NCI-H2081 (cell line): ENCODE results near the gene CDK7.

Experiments used
- DNase-seq, 2 experiments: peaks; one replicate each; lab custom pipeline; 2025; lab: John Stamatoyannopoulos, UW

Gene CDK7

GRCh38 chr5:69293882-69294281 is 59.2 kb downstream of the CDK7 start:
- no peak for DNase-seq

- no peak for DNase-seq
Observed at GRCh38 chr5:69295088-69295754, 60.5 kb downstream of the CDK7 start.

DNA sequence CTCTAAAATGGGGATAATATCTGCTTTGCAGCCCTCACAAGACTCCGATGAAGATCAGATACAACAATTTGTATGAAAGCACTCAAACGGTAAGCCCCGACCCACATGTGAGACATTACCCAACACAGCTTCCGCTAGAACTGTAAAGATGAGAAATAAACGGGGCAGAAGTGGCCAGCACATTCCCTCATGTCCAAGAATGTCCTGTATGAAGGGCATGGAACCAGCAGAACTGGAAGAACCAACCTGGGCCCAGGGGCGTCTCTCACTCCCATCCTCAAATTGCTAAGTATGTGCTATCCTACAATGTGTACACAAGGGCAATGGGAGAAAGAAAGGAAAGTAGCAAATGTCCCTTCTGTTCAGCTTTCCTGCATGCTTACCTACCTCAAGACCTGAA is 64.9 kb downstream of the CDK7 start:
- DNase-seq: no peak

DNA sequence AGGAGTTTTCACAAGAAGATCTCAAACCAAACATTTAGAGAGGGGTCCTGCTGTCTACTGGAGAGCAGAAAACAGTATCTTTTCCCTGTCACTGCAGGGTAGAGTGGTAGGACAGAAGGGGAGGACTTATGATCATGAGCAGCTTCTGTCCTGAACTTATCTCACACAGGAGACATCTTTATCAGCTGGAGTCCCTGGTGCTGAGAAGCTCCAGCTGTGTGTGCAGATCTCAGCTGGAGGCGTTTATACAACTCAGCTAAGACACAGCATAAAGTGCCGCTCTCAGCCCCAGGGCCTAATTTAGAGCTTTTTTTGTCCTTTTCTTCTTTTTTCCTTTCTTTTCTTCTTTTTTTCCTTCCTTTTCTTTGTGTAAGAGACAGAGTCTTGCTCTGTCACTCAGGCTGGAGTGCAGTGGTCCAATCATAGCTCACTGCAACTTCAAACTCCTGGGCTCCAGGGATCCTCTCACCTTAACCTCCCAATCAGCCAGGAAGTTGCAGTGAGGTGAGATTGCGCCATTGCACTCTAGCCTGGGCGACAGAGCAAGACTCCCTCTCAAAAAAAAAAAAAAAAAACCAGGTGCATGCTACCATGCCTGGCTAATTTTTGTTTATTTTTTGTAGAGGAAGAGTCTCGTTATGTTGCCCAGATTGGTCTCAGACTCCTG is 66.0 kb downstream of the CDK7 start:
- no peak for DNase-seq

DNA sequence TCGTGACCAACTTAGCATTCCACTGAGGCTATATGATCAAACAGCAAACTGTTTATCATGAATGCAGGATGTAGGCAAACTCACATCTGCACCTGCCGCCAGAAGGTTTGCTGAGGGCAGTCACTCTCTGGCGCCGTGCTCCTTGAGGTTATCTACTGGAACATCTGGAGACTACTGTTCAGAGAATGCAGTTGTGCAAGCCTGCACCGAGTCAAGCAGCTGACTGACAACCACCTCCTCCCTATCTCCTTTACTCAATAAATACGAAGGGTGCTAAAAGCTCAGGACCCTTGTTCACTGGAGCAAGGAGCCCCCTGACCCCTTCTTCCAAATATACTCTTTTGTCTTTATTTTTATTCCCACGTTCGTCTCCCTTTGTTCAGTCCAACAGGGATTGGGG is 70.8 kb downstream of the CDK7 start:
- DNase-seq: no peak

- DNase-seq: no peak
Observed at GRCh38 chr5:69308046-69308553, 73.4 kb downstream of the CDK7 start.

DNA sequence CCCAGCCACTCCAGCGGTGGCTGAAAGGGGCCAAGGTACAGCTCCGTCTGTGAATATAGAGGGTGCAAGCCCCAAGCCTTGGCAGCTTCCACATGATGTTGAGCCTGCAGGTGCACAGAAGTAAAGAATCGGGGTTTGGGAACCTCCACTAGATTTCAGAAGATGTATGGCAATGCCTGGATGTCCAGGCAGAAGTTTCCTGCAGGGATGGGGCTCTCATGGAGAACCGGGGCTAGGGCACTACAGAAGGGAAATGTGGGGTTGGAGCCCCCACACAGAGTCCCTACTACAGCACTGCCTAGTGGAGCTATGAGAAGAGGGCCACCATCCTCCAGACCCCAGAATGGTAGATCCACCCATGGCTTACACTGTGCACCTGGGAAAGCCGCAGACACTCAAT is 74.7 kb downstream of the CDK7 start:
- no peak for DNase-seq

DNA sequence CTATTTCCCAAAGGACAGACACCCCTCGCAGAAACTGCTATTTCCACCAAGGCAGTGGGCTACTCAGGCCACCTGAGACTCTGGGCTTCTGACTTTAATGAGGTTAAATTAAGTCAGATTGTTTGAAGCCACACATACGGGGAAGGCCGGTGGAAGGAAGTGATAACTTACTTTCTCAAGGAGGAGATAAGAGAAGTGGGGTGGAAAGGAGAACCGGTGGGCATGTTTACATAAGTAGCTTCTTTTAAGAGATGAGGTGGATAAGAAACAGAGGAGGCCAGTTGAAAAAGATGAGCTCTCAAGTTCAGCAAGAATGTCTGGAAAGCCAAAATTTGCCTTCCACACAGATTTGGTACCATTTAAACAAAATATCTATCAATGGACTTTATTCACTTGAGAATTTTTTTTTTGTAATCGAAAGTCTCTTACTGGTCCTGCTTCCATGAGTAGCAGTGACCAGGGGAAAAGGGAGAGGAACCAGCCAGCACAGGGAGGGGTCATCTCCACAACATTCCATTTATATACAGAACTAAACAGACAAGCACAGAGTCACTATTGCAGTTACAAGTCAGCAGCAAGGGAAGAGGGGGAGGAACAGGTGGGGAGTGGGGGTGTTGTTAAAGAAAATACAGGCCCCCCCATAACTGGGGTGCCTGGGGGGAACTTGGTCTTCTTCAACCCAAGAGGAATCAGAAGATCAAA is 77.9 kb downstream of the CDK7 start:
- no peak for DNase-seq

DNA sequence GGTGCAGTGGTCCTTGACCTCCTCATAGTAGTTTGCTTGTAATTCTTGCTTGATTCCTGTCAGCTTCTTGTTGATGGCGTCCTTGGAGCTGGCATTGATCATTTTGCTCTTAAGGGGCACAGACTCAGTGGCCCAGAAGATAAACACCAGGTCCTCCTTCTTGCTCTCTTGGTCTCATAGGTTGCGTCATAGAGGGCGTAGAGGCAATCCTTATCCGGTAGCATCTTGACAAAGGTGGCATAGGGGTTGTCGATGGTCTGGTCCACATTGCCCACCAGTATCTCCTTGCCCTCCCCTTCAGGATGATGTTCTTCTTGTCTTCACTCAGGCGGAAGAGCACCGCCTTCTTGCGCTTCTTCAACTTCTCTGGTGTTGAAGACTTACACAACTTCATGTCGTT is 78.7 kb downstream of the CDK7 start:
- no peak for DNase-seq

DNA sequence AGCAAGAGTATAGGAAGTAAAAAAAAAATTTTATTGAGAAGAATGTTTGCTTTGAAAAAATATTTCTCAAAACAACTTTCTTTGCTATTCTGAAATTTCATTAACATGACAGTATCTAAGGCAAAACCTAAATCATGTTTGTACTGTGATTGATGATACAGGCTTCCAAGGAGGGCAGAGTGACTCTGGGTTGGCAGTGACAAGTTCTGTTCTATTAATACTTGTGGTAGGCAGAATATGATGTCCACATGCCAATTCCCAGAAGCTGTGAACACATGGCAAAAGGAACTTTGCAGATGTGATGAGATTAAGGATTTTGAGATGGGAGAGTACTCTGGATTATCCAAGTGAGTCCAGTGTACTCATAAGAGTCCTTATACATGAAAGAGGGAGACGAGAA is 81.3 kb downstream of the CDK7 start:
- no peak for DNase-seq

DNA sequence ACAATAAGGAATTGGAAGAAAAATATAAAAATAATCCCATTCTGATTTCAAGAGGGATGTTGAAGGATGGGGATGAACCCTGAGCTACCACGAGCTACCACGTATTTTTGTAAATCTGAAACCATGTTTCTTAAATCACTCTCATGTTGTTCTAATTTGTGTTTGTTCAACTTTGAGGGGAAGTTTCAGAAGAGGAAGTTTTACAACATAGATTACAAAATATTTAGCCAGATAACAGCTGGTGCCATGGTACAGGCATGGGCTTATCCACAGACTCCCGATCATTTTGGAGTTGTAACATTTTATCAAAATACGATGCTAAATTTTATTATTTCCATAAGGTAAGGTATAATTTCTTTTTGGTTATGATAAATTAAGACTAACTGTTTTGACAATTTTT is 82.7 kb downstream of the CDK7 start:
- no peak for DNase-seq

DNA sequence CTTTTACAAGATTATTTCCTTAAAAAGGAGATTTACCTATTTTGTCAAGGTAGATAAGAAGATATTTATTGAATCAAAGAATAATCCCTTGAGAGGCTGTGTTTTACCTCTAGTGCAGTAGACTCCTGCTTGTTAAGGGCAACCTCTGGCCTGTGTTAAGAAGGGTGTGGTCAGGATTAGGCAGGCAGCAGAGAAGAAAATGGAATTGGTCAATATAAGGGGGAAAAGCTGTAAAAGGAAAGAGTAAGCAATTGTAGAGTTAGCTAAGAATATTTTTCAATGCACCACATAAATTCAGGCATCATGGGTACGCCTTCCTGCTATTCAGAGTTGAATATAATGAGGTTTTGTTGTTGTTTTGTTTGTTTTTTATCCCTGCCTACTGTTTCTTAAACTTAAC is 91.7 kb downstream of the CDK7 start:
- DNase-seq: no peak
